Endometrial microvascular endothelial cells (primary cell): ENCODE results near the gene KIAA0232. TPM values are rescaled to one million over a fixed set of nuclear protein-coding genes. Genes with fewer than 3 reads are reported as not detected.
"Not testable (repeated sequence)": the region's sequence is repeated elsewhere in the genome, so short reads cannot be mapped to it uniquely, and the experiment has no call there.

ENCODE experiments used
- in situ Hi-C: cut with HindIII; loops from 2 replicates; pipeline ENCODE4 v1.10.0; 2017; ENCODE audit warnings: low sequenced_read_pairs, low pct_unique_long_range_greater_than_20kb; ENCODE audit errors: inconsistent ontology term
- total RNA-seq: library from RNA; depleted of rRNA; stranded (reverse); fragments of >200 nt; gene quantifications from one replicate; pipeline ENCODE4 v1.2.3, GENCODE V29; 2015; ENCODE audit errors: inconsistent ontology term

KIAA0232 gene
- total RNA-seq, 1 donor from 2014 or later: 7.4 TPM

DNA sequence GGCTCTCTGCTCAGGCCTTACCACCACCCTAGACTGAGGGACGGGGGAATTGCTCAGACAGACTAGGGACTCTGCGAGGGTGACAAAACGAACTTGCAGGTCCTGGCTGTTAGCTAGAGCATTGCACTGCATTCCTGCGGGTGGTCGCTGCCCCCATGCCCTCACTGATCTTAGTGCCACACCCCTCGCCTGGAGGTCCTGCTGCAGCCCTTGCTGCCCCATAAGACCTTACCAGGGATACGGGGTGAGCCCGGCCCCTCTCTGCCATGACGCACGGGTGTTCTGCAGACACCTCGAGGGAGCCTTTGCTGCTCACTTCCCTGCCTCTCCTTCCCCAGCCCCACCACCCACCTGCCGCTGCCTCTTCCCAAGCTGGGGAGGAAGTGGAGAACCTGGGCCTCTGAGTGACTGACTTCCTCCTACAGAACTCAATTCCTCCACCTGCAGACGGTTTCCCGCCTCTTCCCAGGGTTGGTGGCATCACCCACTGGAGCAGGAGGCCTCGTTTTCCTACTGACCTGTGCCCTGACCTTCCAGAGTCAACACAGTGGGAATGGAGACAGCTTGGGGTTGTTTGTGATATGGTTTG lies 107.3 kb downstream of the KIAA0232 start:
- in situ Hi-C loops: no loop called here

- in situ Hi-C loops: no loop called here
These were observed 107.8 kb downstream of the KIAA0232 start for GRCh38 chr4:6890358-6890757.

GRCh38 chr4:6890971-6891370 lies 108.4 kb downstream of the KIAA0232 start:
- in situ Hi-C loops: not testable (repeated sequence)

DNA sequence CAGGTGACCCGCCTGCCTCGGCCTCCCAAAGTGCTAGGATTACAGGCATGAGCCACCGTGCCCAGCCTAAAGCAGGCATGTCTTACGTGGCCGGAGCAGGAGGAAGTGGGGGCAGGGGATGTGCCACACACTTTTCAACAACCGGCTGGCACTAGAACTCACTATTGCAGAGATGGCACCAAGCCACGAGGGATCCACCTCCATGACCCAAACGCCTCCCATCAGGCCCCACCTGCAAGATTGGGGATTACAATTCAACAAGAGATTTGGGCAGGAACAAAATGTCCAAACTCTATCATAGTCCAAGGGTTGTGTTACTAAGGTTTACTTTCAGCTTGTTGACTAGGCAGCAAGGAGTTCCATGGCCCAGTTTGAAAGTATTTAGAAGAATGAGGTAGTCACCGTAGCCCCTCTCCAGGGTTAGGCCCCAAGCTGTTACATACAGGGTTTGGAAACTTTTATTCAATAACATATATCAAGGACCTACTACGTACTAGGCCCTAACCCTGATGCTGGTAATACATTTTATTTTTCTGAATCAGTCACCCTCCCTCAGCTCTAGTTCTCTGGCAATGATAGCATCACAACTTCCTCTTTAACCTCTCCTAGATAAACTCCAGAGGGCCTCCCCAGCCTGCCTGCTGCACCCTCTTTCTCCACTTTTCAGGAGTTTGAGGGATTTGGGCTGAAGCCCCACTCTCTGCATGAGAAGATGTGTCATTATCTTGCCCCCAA lies 109.1 kb downstream of the KIAA0232 start:
- in situ Hi-C loops: no loop called here

DNA sequence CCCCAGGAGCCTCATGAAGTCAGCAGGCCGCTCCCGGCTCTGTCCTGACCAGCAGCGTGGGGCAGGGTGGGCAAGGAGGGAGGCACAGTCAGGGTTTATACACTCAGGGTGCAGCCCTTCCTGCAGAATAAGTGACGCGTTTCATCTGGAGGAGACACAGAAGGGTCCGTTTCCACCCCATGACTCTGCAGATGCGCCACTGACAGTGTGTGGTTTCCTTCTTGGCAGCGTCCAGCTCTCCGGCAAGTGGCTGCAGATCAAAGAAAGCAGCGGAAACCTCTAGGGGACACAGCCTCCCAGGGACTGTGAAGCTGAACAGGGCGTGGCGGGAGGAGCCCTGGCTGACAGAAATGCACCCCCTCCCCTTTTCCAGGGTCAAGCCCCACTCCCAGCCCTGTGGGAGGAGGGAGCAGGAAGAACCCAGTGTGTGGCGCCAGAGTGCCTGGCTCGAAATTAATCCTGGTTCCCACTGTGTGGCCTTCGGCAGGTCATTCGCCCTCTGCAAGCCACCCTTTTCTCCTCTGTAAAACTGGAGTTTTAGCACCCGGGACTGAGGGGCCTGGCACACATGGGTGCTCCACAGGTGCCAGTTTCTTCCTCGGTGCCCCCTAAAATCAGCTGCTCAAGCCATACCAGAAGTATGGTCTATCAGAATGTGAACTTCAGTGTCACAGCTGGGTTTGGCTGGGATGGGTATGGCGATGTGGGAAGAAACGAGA lies 109.8 kb downstream of the KIAA0232 start:
- in situ Hi-C loops: no loop called here

- in situ Hi-C loops: no loop called here
These were observed 110.3 kb downstream of the KIAA0232 start for GRCh38 chr4:6892909-6893202.

GRCh38 chr4:6893449-6894085 lies 111.0 kb downstream of the KIAA0232 start:
- in situ Hi-C loops: no loop called here

DNA sequence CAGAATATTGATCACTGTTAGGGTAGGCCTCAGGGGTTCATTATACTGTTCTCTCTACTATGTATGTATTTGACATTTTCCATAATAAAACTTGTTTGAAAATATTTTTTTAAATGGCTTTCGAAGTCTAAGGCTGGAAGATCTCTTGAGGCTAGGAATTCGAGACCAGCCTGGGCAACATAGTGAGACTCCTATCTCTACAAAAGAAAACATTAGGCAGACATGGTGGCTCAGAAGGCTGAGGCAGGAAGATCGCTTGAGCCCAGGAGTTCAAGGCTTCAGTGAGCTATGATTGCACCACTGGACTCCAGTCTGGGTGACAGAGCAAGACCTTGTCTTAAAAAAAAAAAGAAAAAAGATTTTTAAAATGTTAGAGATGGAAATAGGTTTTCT lies 111.6 kb downstream of the KIAA0232 start:
- in situ Hi-C loops: no loop called here

DNA sequence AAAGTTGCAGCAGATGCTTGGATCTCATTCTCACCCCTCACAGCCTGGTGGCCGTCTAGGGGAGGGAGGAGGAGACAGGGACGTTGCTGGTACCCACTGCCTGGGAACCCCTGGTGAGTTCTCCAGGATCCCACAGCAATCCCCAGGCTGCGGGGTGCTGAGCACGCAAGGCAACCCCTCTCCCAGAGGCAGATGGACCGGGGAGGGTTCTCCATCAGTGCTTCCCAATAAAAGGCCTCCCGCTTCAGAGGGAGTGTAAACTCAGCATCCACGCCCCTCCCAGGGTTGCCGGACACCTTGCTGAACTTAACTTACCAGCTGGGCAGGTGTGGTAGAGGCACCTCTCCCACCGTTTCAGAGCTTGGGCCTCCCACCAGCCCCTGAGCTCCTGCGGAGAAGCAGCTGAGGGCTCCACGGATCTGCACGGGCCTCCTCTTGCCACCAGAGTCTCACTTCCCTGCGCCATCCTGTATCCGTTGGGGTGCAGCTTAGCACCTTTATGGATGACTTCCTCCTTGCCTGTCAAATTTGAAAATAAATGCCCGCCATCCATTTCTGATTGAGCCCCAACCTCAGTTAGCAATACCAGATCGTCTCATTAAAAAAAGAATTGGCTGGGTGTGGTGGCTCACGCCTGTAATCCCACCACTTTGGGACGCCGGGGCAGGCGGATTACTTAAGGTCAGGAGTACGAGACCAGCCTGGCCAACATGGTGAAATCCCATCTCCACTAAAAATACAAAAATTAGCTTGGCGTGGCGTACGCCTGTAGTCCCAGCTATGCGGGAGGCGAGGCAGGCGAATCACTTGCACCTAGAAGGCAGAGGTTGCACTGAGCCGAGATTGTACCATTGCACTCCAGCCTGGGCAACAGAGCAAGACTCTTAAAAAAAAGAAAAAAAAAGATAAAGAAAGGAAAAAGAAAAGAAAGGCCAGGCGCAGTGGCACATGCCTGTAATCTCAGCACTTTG lies 112.3 kb downstream of the KIAA0232 start:
- in situ Hi-C loops: no loop called here

GRCh38 chr4:6896035-6896434 lies 113.5 kb downstream of the KIAA0232 start:
- in situ Hi-C loops: no loop called here

- in situ Hi-C loops: no loop called here
These were observed 116.2 kb downstream of the KIAA0232 start for GRCh38 chr4:6898763-6899162.

- in situ Hi-C loops: no loop called here
These were observed 117.8 kb downstream of the KIAA0232 start for GRCh38 chr4:6900181-6900812.

DNA sequence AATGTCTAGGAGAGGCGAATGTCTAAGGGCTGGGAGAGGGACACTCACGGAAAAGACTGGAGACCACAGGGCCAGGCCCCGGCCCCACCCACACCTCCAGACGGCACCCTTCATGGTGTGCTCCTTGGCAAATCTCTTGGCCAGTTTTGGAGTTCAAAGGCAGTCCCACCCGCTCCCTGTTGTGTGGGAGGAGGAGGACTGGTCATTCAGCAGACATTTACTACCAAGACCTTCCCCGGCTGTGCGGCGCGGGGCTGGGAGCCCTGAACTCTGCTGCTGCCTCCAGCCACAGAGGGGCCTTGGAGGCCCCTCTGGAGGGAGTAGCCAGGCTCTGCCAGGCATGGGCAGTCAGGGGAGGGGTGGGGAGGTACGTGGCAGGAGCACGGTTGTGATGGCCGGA lies 118.4 kb downstream of the KIAA0232 start:
- in situ Hi-C loops: no loop called here

GRCh38 chr4:6901669-6902317 lies 119.3 kb downstream of the KIAA0232 start:
- in situ Hi-C loops: no loop called here

GRCh38 chr4:6902318-6903042 lies 120.0 kb downstream of the KIAA0232 start:
- in situ Hi-C loops: no loop called here

- in situ Hi-C loops: no loop called here
These were observed 123.3 kb downstream of the KIAA0232 start for GRCh38 chr4:6905516-6906445.
